Measurements from ENCODE around the gene CUL1.

Gene CUL1

DNA sequence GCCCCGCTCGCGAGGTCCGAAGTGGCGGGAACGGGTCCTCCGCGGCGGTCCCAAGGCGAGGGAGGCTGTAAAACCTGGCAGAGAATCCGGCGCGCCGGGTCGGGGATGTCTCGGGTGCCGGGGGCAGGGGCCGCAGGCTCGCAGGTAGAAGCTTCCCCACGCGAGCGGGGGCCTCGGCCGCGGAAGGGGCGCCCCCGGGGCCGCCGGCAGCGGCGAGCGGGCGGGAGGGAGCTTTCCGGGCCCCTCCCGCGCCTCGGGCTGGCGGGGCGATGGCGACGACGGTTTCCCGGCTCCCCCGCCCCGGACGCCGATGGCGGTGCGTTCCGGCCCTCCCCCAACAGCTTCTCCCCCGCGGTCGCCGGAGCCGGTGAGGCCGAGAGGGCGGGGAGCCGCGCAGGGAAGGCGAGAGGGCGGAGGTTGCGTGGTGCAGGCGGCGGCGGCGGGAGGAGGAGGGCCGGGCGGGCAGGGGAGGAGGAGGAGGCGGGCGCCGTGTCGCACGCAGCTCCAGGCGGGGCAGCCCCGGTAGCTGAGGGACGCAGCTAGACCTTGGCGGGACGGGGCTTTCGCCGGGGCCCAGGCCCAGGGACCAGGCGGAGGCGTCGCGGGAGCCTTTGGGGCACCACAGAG is at the start of gene CUL1:
TSS of gene CUL1 (plus strand) at position 507 of the 627 bp plus-strand sequence. CDS start 31,220 bp downstream, outside the sequence.
- peak in 1 of 2 experiments; percentile 71 for DNase-seq

DNA sequence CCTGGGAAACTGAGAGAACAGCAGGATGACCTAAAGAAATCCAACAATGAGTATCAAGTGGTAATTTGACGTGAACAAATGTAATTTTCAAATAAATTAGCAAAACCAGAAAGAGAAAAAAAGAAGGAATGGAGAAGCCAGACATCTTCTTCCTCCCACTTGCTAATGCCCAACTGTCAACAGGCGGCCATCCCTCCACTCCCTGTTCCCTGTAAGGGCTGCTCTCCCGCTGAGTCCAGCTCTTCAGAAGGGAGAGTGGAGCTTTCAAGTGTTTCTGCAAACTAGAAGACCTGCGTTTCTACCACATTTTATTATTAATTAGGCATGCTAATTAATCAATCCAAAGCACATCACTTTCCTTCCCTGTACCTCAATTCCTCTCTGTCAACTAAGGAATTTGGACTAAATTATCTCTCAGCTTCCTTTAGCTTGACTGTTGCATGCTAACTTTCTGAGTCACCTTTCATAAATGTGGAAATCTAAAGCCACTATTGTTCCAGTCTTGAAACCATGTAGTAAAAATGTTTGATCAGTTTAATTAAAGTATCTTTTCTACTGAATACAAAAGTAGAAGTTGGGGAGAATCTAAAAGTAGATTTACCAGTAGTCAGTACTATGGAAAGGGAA is 48.4 kb upstream of the CUL1 start:
- DNase-seq: no peak

DNA sequence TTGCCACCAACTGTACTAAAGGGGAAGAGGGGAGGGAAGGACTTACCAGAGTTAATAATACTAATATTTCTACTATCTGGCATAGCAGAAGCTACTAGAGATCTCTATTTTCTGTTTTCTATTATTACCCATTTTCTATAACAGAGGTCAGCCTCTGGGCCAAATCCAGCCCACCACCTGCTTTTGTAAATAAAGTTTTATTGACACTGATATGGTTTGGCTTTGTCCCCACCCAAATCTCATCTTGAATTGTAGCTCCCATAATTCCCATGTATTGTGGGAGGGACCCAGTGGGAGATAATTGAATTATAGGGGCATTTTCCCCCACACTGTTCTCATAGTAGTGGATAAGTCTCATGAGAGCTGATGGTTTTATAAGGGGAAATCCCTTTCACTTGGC is 45.9 kb upstream of the CUL1 start:
- DNase-seq: no peak

DNA sequence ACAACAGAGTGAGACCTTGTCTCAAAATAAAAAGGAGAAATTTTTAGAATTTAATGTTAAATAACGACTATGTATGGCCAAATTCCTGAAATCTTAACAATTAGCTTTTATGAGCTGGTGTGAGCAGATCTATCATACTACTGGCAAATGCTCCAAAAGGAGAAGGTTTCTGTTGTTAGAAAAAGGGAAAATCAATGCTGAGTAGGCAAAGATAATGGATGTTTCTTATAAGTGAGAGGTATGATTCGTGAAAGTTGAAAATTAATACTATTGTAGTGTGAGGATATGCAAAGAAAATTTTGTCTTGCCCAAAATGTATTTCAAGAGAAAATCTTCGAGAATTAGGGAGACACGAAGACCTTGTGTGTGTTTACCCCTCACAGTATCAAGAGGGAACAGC is 40.8 kb upstream of the CUL1 start:
- no peak for DNase-seq

DNA sequence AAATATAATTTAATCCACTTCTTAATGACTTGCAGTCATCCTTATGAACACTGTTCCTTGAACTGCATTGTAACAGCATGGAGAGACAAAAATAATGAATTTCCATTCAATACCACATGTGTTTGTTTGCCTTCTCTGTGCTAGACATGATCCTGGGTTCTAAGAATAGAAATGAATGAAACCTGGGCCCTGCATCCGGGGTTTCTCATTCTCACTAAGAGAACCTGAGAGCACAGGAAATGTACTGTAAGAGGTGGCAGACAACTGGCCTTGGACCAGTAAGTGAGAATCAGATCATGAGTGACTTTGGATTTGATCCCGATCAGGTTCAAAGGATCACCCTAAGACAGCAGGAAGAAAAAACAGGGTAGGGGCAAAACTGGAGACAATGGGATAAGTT is 37.2 kb upstream of the CUL1 start:
- no peak for DNase-seq

DNA sequence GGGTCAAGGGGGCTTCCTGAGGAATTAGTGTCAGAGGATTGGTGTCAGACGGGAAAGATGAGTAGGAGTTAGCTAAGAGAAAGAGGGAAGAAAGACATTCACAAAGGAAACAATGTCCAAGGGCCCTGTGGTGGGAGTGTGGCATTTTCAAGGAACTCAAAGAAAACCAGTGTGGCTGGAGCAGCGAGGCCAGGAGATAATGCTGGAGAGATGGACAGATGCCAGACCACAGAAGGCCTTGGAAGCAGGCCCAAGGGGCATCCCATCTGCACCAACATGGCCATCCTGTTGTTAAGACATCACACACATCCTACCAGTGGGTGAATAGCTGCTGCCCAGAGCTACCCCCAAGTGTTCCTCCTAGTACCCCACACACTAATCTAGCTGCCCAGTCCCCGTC is 36.1 kb upstream of the CUL1 start:
- DNase-seq: peak in 1 of 2 experiments; percentile 48

DNA sequence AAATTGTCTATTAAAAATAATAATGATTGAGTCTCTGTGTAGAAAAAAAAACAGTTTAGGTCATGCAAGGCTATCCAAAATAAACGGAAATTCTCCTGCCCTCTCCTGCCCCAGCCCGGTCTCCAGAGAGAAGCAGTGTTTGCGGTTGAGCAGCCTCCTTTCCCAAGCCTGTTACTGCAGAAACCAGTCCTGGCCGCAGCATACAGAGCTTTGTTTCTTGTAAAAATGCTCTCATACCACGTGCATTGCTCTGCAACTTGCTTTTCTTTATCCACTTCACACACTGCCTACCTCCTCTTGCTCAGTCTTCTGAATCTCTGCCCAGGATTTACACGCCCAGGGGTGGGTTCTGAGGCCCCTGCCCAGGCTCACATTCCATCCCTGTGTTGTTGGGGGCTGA is 34.4 kb upstream of the CUL1 start:
- no peak for DNase-seq

DNA sequence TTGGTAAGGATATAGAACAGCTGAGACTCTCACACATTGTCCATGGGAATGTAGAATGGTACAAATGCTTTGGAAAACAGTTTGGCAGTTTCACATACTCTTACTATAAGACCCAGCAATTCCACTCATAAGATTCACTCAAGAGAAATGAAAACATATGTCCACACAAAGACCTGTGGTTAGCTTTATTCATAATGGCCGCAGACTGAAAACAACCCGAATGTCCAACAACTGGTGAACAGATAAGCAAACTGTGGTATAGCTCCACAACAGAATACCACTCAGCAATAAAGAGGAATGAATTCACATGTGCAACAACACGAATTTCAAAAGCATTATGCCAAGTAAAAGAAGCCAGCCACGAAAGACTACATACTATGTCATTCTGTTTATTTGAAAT is 33.5 kb upstream of the CUL1 start:
- no peak for DNase-seq

DNA sequence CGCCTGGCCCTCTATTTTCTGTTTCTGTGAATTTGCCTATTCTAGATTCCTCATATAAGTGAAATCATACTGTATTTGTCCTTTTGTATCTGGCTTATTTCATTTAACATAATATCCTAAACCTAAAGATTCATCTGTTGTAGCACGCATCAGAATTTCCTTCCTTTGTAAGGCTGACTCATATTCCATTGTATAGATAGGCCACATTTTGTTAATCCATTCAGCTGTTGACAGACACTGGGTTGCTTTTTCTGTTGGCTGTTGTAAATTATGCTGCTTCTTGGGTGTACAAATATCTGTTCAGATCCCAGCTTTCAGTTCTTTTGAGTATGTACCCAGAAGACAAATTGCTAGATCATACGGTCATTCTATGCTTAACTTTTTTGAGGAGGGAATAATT is 28.8 kb upstream of the CUL1 start:
- DNase-seq: no peak

DNA sequence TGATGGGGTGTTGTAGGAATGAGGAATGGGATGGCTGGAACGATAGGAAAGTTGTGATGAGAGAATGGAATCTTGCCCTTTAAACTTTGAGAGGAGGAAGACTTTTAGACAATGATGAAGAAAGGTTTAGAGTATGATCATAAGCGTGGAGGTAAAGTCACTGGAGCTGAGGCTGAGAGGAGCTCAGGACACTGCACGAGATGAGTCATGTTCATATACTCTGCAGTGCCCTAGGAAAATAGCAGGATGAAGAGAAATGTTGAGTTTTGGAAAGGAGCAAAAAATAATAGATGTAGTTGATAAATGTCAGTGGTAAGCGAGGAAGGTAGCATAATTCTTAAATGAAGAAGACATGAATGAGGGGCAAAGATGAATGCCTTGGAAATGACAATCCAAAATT is 28.3 kb upstream of the CUL1 start:
- DNase-seq: no peak

DNA sequence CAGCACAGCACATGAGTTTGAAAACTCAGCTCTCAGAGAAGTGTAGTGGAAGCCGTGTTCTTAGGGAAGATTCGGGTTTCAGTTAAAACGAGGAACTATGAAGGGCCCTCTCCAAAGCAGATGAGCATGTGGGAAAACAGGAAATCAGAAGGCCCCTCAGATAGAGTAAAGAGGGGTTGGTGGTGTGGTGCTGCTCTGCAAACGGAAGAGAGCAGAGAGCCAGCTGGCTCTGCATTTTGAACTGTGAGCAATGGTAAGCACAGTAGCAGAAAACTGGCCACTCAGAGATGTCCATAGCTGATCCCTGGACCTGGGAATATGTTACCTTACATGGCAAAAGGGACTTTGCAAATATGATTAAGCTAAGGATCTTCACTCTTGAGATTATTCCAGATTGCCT is 27.9 kb upstream of the CUL1 start:
- DNase-seq: no peak

DNA sequence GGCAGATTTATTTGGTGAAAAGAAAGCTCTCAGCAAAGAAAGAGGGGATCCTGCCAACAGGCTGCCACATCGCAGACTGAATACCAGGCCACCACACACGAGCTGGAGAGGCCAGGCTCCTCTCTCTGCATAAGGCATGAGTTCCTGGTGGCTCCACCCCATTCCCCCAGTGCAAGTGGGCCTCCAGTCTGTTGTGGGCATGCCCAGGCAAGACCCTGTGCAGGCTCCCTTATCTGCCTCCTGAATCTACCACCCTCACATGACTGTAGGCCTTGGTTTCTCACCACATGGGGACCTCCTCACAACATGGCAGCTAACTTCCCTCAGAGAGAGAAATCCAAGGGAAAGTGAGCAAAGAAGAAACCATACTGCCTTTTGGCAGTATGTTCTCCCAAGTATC is 26.7 kb upstream of the CUL1 start:
- no peak for DNase-seq

DNA sequence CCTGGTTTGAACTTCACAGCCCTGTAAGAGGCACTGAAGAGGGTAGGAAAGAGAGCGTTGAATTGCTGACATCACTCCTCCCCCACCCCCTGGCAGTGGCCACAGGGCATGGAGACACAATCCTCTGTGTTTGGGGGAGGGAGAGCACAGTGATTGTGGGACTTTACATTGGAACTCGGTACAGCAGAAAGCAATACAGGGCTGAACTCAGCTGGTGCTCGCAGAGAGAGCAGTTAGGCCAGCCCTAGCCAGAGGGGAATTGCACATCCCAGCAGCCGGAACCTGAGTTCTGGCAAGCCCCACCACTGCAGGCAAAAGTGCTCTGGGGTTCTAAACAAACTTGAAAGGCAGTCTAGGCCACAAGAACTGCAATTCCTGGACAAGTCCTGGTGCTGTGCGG is 24.0 kb upstream of the CUL1 start:
- no peak for DNase-seq

DNA sequence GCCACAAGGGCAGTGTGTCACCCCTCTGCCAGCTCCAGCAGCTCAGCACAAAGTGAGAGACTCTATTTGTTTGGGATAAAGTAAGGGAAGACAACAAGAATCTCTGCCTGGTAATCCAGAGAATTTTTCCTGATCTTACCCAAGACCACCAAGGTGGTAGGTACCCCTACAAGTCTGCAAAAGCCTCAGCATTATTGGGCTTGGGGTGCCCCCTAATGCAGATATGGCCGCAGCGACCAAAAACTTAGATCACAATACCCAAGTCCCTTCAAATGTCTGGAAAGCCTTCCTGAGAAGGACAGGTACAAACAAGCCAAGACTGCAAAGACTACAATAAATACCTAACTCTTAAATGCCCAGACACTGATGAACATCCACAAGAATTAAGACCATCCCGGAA is 22.4 kb upstream of the CUL1 start:
- DNase-seq: no peak

DNA sequence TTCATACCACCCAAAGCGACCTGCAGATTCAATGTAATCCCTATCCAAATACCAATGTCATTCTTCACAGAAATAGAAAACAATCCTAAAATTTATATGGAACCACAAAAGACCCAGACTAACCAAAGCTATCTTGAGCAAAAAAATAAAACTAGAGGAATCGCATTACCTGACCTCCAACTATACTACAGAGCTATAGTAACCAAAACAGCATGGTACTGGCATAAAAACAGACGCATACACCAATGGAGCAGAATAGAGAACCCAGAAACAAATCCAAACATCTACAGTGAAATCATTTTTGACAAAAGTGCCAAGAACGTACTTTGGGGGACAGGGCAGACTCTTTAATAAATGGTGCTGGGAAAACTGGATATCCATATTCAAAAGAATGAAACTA is 16.9 kb upstream of the CUL1 start:
- no peak for DNase-seq

DNA sequence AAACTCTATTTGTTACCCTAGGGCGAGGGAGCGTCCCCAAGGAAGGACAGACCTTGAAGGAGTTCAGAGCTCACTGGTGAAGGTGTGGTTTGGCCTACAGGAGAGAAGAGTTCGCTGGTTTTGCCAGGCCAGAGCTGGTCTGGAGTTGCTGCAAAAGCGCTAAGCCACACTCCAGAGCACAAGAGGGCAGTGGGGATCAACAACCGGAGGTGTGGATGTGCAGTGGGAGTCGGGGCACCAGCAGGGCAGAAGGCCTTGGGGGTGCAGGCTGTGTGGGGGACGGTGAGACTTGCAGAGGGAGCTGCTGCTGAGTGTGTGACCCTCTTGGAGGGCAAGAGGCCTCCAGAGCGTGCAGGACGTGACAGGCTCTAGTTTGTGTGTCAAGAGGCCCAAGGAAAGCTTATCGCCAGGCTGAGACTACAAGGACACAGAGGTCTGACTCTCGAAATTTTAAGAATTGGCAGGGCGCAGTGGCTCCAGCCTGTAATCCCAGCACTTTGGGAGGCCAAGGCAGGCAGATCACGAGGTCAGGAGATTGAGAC is 14.3 kb upstream of the CUL1 start:
- no peak for DNase-seq

DNA sequence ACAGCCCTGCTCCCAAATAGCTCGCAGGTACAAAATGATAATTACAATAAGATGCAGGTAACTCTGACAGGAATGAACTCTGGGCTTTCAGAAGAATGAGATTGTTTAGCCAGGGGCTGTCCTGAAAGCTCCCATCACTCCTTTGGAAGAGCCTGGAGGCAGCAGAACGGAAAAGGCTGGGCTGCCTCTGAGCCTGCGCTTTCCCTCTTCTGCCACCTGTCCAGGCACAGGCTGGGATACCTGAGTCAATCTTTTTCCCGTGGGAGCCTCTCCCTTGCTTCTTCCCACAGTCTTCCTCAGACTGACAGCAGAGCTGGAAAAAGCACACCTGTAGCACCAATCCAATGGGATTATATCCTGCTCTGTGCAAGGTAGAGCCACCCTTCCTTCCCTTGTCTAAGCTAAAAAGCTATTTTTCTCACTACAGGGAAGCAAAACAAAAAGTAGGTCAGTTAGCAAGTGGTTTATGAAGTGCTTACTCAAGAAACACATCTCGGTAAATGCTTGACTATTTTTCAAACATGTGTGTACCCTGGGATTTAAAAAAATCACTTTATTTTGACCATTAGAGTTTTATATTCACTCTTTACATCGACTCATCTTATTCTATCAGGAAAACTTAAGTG is 12.3 kb upstream of the CUL1 start:
- no peak for DNase-seq

DNA sequence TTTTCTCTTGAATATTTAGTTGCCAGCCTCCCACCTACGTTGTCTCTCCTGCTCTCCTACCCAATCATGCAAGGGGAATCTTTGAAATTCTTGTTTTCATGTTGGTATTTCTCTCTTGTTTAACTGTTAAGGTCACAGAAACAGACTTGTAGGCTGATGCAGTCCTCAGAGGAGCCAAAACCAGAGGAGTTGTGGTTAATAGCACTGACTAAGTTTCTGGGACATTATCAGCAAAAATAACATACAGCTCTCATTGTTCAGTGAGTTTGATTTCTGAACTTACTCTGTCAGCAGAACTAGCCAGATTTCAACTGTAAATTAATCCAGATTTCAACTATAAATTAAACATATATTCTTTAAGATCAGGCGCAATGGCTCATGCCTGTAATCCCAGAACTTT is 11.1 kb upstream of the CUL1 start:
- DNase-seq: no peak

DNA sequence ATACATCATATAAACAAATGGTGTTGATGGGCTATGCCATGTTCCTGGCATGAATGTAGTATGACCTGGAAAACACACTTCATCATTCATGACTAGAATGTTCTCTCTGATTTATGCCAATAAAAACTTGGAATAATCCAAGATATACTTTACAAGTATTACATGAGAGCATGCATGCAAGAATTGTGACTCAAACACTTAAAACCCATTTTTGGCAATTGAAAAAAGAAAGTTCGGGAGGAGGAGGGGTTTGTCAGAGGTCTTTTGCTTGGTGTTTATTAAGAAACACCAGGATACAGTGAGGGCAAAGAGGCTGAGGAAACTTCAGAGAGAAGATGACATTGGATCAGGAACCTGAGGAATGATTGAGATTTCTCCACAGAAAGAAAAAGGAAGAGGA is 10.2 kb upstream of the CUL1 start:
- no peak for DNase-seq

DNA sequence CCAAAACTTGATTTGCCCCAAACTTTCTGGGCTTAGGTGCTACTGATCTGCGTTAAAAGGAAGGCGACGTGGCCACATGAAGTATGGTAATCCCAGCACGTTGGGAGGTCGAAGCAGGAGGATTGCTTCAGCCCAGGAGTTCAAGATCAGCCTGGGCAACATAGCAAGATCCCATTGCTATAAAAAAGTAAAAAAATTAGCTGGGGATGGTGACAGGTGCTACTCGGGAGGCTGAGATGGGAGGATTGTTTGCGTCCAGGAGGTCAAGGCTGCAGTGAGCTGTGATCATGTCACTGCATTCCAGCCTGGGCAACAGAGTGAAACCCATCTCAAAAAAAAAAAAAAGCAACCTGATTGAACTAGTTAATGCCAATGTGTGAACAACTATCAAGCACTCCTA is 5.1 kb upstream of the CUL1 start:
- no peak for DNase-seq

DNA sequence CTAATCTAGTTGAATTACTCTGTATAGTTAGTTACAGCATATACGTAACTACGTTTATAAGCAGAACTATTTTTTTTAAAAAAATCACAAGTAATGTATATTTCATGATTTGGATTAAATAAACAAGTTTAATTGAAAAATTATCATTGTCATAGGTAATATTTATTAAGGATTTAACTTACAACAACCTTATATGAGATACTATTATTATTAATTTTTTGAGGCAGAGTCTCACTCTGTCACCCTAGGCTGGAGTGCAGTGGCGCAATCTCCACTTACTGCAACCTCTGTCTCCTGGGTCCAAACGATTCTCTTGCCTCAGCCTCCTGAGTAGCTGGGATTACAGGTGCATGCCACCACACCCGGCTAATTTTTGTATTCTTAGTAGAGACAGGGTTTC is 4.1 kb upstream of the CUL1 start:
- no peak for DNase-seq

DNA sequence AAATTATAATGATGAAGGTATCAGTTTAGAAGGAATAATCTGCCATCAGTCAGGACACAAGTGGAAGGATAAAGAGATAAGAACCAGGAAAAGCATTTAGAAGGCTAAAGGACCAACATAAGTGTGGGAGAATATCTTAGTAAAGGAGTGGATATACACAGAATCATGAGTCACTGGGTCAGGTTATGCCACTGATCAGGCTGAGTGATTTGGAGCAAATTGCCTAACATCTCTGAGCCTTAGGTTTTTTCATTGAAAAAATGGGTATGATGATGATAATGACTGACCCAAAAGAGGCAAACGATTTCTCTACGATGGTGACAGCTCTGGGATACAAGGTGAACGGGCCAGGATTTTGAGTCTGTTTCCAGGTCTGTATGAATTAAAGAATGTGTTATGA is 2.8 kb upstream of the CUL1 start:
- no peak for DNase-seq

DNA sequence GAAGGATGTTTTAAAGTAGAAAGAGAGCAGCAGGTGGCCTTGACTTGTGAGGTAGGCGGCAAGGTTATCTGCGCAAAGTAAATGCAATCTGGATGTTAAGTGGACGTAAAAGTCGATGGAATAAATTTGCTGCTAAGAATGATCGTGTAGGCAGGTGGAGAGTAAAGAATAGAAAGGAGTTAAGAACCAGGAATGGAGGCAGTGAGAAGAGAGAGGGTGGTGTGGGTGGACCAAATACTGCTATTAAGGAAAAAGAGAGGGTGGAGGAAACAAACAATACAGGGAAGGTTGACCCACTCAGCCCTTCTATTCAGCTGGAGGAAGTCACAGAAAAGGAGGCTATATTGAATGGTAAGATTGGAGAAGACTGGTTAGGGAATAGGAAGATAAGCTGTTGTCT is 1.9 kb upstream of the CUL1 start:
- DNase-seq: no peak

DNA sequence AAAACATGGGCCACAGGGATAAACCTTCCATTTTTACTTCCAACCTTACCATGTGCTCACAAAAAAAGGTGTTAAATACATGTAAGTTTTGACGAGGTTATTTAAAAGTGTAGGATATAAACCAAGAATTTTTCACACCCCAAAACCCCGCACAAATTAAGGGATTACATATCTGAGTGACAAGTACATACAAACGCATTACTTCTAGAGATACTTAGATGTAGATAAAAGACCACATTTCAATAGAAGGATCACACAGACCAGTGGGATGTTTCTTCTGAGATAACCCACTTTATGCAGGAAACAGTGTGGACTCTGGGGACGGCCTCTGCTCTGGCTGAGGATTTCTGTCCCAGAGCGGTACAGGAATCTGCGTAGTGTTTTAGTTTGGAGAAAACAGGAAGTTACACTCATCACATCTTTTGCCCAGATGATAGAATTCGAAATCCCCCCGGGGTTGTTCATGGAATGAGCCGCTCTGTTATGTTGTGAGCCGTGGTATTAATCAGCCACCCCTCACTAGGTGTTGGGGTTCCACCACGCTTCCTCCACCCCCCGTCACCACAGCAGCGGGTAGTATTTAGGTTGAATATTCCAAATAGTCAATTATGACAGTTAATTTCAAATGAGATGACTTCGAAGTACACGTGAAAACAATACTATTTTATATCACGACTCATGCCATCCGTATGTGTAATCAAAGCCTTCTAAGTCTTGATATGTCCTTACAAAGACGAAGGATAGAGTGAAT is 1.3 kb upstream of the CUL1 start:
- DNase-seq: no peak
